HG03342 (cell line): ENCODE measurements around the gene CCDC183.
"Not testable (repeated sequence)": the region's sequence is repeated elsewhere in the genome, so short reads cannot be mapped to it uniquely, and the experiment has no call there.

Source experiments
- ATAC-seq: cut with Tn5 transposase; IDR thresholded peaks from one replicate; pipeline ENCODE4 v1.9.1; 2021; ENCODE audit warnings: mild to moderate bottlenecking, moderate library complexity; ENCODE audit not compliant: unreplicated experiment

Gene CCDC183

GRCh38 chr9:136823136-136824046 is 27.3 kb downstream of the CCDC183 start:
- ATAC-seq = no peak

- no peak for ATAC-seq
Observed at GRCh38 chr9:136824496-136825225, 28.5 kb downstream of the CCDC183 start.

GRCh38 chr9:136825295-136826187 is 29.4 kb downstream of the CCDC183 start:
- no peak for ATAC-seq

- no peak for ATAC-seq
Observed at GRCh38 chr9:136826188-136826541, 30.0 kb downstream of the CCDC183 start.

GRCh38 chr9:136826703-136827582 is 30.8 kb downstream of the CCDC183 start:
- no peak for ATAC-seq

- no peak for ATAC-seq
Observed at GRCh38 chr9:136827794-136828473, 31.8 kb downstream of the CCDC183 start.

- no peak for ATAC-seq
Observed at GRCh38 chr9:136828474-136829140, 32.5 kb downstream of the CCDC183 start.

GRCh38 chr9:136829412-136829811 is 33.3 kb downstream of the CCDC183 start:
- no peak for ATAC-seq

- ATAC-seq = no peak
Observed at GRCh38 chr9:136829981-136830885, 34.1 kb downstream of the CCDC183 start.

- no peak for ATAC-seq
Observed at GRCh38 chr9:136831002-136831719, 35.0 kb downstream of the CCDC183 start.

GRCh38 chr9:136831720-136832104 is 35.6 kb downstream of the CCDC183 start:
- ATAC-seq = no peak

GRCh38 chr9:136832581-136832980 is 36.4 kb downstream of the CCDC183 start:
- ATAC-seq = no peak

- ATAC-seq = not testable (repeated sequence)
Observed at GRCh38 chr9:136833381-136834048, 37.4 kb downstream of the CCDC183 start.

- ATAC-seq = no peak
Observed at GRCh38 chr9:136835162-136835931, 39.2 kb downstream of the CCDC183 start.

- no peak for ATAC-seq
Observed at GRCh38 chr9:136835932-136836904, 40.1 kb downstream of the CCDC183 start.
